Activated CD4-positive, alpha-beta T cell treated with anti-CD3 and anti-CD28 coated beads, Interleukin-2, amount 50 U/mL, for 16 hours (primary cell): ENCODE measurements around the gene ITPKB.
"Not testable (repeated sequence)": the region's sequence is repeated elsewhere in the genome, so short reads cannot be mapped to it uniquely, and the experiment has no call there.

Source experiments
- DNase-seq: peaks from one replicate; pipeline ENCODE4 v3.0.0-alpha.2; 2020

The ITPKB gene

GRCh38 chr1:226615876-226616275, 123.2 kb downstream of the ITPKB start:
- DNase-seq: no peak

- not testable (repeated sequence) for DNase-seq
Measured at GRCh38 chr1:226611980-226612379, 127.1 kb downstream of the ITPKB start.

- DNase-seq: no peak
Measured at GRCh38 chr1:226611301-226611700, 127.8 kb downstream of the ITPKB start.

DNA sequence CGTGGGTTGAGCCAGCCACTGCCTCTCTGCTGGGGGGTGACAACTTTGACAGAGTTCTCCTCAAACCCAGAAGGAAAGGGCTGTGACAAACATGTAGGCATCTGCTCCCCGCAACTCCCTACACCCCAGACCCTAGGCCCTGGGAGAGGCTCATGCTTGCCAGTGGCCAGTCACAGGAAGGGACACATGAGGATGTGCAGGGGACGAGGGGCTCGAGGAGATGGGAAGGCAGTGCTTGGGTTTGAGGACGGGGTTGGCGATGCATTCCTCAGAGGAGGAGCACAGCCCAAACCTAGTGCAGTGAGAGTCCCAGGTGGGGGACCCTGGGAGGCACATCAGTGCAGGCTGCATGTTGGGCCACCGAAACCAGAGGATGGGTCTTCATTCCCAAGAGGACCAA, 128.4 kb downstream of the ITPKB start:
- DNase-seq: no peak

GRCh38 chr1:226609836-226610455, 129.1 kb downstream of the ITPKB start:
- no peak for DNase-seq

DNA sequence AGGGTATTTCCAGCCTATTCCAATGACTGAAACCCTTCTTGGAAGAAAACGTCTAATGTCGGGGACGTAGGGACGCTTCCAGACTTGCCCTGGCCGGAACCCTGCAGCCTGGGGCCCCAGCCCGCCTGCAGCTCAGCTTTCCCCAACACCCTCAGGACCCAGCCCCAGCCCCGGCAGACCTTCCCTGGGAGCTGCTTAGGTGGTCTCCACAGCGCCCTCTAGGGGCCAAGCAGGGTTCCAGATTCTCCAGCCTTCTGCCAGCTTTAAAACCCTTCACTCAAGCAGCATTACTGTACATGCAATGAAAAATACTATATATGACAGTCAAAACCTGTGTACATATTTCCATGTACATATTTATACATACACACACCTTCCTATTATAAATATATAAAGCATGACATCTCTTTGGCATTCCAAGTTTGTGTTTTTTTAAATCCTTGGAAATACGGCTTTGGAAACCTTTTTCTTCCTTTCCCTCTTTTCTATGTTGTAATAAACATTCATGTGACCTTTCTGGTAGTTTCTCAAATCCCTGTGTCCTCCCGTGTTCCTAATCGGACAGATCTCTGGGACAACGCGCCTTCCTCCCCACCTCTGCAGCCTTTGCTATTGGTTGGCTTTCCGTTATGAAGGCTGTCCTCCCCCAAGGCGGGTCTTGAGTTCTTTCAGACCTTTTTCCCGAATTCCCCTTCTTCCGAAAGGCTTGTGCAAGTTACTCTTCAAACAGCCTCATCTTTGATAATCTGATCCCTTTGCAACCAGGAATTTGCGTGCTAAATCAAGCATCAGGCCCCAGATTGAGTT, 130.2 kb downstream of the ITPKB start:
- peak; percentile 65 for DNase-seq

DNA sequence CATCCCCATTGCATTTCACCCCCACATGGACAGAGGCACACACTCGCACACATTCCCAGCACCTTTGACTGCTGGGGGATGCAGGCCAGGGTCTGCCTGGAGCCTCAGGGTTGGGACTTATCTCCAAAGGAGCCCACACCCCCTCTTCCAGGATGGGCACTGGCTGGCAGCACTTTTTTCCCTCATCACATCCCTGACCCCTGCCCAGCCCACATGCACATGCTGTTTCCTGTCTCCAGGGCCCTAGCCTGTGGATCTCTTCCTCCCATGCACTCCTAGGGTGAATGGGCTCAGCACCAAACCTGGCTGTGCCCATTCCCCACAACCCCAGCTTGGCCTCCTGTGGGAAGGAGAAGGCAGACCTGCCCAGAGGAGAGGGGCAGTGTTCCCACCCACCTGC, 131.3 kb downstream of the ITPKB start:
- no peak for DNase-seq

GRCh38 chr1:226607268-226607660, 131.8 kb downstream of the ITPKB start:
- no peak for DNase-seq

- DNase-seq: no peak
Measured at GRCh38 chr1:226606311-226607267, 132.5 kb downstream of the ITPKB start.

DNA sequence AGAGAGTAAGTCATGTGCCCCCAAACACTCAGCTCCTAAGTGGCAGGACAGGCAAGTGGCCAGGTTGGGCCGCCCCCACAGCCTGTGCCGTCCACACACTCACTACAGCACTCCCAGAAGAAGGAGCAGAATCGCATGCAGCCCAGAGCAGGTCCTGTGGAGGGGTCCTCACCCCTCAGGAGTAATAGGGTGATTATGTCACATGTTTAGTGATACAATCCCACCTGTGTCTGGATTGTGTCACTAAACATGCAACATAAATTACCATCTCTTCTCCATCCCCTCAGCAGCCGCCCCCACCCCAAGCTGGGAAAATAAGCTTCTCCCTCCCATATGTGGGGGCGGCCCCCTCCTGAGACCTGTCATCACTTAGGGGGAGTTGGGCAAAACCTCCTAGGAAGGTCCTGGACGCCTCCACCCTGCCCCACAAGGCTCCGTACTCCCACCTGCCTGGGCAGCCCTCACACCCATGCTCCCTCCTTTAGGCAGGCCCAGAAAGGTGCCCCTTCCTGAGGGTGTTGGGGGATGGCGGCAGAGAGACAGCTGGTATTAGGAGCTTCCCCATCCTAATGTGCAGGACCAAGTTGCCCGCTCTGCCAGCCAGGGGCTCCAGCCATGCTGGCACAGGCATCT, 133.6 kb downstream of the ITPKB start:
- DNase-seq: no peak

- no peak for DNase-seq
Measured at GRCh38 chr1:226604560-226605317, 134.3 kb downstream of the ITPKB start.

GRCh38 chr1:226603858-226604559, 135.1 kb downstream of the ITPKB start:
- DNase-seq: no peak

GRCh38 chr1:226603022-226603857, 135.8 kb downstream of the ITPKB start:
- DNase-seq: no peak

- no peak for DNase-seq
Measured at GRCh38 chr1:226602186-226603021, 136.7 kb downstream of the ITPKB start.

GRCh38 chr1:226601456-226601855, 137.6 kb downstream of the ITPKB start:
- DNase-seq: no peak

DNA sequence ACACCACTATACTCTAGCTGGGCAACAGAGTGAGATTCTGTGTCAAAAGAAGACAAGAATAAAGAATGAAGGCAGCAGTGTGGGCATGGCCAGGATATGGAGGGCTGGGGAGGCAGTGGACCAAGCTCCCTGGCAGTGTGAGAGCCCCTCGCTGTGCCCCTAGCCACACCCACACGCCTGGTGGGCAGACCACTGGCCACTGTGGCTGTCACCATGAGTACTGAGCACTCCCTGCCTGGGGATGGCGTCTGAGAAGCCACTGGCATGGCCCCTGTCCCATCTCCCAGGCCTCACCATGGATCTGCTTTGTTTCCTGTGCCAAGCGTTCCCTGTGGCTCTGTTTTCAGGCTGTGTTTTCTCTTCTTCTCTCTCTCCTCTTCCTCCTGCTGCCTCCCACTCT, 138.8 kb downstream of the ITPKB start:
- DNase-seq: no peak

GRCh38 chr1:226599636-226600238, 139.3 kb downstream of the ITPKB start:
- no peak for DNase-seq

DNA sequence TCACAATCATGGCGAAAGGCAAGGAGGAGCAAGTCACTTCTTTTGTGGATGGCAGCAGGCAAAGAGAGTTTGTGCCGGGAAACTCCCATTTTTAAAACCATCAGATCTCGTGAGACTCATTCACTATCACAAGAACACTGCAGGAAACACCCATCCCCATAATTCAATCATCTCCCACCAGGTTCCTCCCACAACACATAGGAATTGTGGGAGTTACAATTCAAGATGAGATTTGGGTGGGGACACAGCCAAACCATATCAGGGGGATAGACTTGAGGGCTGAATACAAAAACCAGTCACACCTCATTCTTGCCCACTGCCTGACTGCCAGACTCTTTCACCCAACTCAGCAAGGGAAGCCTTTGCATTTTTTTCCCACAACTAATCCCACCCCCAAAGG, 140.1 kb downstream of the ITPKB start:
- not testable (repeated sequence) for DNase-seq

GRCh38 chr1:226598455-226598849, 140.6 kb downstream of the ITPKB start:
- DNase-seq: no peak
